ENCODE results near the gene TAX1BP1.

Gene TAX1BP1

GRCh38 chr7:27779873-27780272, 39.9 kb downstream of the TAX1BP1 start:
- no peaks in the 10 kb centered on the region for H3K79me2 ChIP-seq (ENCODE audit: low read length)
- TF ChIP-seq, protein P1, sequence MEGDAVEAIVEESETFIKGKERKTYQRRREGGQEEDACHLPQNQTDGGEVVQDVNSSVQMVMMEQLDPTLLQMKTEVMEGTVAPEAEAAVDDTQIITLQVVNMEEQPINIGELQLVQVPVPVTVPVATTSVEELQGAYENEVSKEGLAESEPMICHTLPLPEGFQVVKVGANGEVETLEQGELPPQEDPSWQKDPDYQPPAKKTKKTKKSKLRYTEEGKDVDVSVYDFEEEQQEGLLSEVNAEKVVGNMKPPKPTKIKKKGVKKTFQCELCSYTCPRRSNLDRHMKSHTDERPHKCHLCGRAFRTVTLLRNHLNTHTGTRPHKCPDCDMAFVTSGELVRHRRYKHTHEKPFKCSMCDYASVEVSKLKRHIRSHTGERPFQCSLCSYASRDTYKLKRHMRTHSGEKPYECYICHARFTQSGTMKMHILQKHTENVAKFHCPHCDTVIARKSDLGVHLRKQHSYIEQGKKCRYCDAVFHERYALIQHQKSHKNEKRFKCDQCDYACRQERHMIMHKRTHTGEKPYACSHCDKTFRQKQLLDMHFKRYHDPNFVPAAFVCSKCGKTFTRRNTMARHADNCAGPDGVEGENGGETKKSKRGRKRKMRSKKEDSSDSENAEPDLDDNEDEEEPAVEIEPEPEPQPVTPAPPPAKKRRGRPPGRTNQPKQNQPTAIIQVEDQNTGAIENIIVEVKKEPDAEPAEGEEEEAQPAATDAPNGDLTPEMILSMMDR (IDR thresholded peaks at IDR 0.05; ENCODE audit: low read length), result no peak
- TF ChIP-seq EZH2phosphoT487 (IDR thresholded peaks at IDR 0.05; ENCODE audit: low read length) (no peak), EZH2 (optimal IDR thresholded peaks at IDR 0.05; ENCODE audit: low read depth, low read length) (no peak)

DNA sequence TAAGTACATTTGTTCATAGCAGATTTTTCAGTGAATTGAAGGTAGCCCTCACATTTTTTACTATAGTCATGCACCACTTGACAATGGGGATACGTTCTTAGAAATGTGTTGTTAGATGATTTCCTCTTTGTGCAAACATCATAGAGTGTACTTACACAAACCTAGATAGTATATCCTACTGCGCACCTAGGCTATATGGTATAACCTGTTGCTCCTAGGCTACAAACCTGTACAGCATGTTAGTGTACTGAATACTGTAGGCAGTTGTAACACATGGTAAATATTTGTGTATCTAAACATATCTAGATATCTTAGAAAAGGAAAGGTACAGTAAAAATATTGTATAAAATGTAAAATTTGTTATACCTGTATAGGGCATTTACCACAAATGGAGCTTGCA, 41.2 kb downstream of the TAX1BP1 start:
- Histone ChIP-seq H3K9ac (ENCODE audit: low read length) (no peak overlapping the region), H3K9me3 (replicated peaks; ENCODE audit: insufficient read depth, low read length) (no peaks in the 10 kb centered on the region), H3K4me1 (ENCODE audit: low read length) (no peaks in the 10 kb centered on the region), H2AFZ (ENCODE audit: low read length) (no peak overlapping the region), H3K27me3 (replicated peaks; ENCODE audit: insufficient read depth, low read length) (no peaks in the 10 kb centered on the region), H3K79me2 (ENCODE audit: low read length) (no peaks in the 10 kb centered on the region), H3K36me3 (replicated peaks; ENCODE audit: insufficient read depth, low read length) (0 out of 2 replicates have a peak, but pooled peaks cover 2% of the 10 kb centered on the region), H3K4me2 (ENCODE audit: low read depth, low read length) (no peak overlapping the region), H3K9me2 (replicated peaks; ENCODE audit: insufficient read depth, low read length) (no peaks in the 10 kb centered on the region), H3K4me3 (ENCODE audit: low read length) (no peak overlapping the region), H3F3A (ENCODE audit: insufficient read depth, low read length) (no peaks in the 10 kb centered on the region), H4K20me1 (ENCODE audit: insufficient read depth, low read length) (no peaks in the 10 kb centered on the region), H3K27ac (ENCODE audit: low read length) (no peak overlapping the region)
- TF ChIP-seq, protein P1 (IDR thresholded peaks at IDR 0.05; ENCODE audit: low read length), result no peak
- TF ChIP-seq EZH2phosphoT487 (IDR thresholded peaks at IDR 0.05; ENCODE audit: low read length), result no peak
- TF ChIP-seq EZH2 (optimal IDR thresholded peaks at IDR 0.05; ENCODE audit: low read depth, low read length), result no peak
- no peak for DNase-seq

More at GRCh38 chr7:27779873-27780272, 39.9 kb downstream of the TAX1BP1 start:
- no peaks in the 10 kb centered on the region for H3F3A ChIP-seq (ENCODE audit: insufficient read depth, low read length)
- H3K27me3 ChIP-seq (replicated peaks; ENCODE audit: insufficient read depth, low read length), result no peaks in the 10 kb centered on the region
- no peak overlapping the region for H3K4me3 ChIP-seq (ENCODE audit: low read length)
- no peaks in the 10 kb centered on the region for H3K9me3 ChIP-seq (replicated peaks; ENCODE audit: insufficient read depth, low read length)
- H2AFZ ChIP-seq (ENCODE audit: low read length), result no peak overlapping the region
- no peak overlapping the region for H3K4me2 ChIP-seq (ENCODE audit: low read depth, low read length)
- no peaks in the 10 kb centered on the region for H3K4me1 ChIP-seq (ENCODE audit: low read length)
- H4K20me1 ChIP-seq (ENCODE audit: insufficient read depth, low read length), result no peaks in the 10 kb centered on the region
- H3K27ac ChIP-seq (ENCODE audit: low read length), result no peak overlapping the region
- no peaks in the 10 kb centered on the region for H3K36me3 ChIP-seq (replicated peaks; ENCODE audit: insufficient read depth, low read length)
- no peak overlapping the region for H3K9ac ChIP-seq (ENCODE audit: low read length)
- no peaks in the 10 kb centered on the region for H3K9me2 ChIP-seq (replicated peaks; ENCODE audit: insufficient read depth, low read length)
- no peak for DNase-seq

GRCh38 chr7:27782849-27783248, 42.9 kb downstream of the TAX1BP1 start:
- no peak overlapping the region for H3K9ac ChIP-seq (ENCODE audit: low read length)
- H3K36me3 ChIP-seq (replicated peaks; ENCODE audit: insufficient read depth, low read length), result 0 out of 2 replicates have a peak, but pooled peaks cover 2% of the 10 kb centered on the region

GRCh38 chr7:27784399-27785053, 44.6 kb downstream of the TAX1BP1 start:
- Histone ChIP-seq H3K9ac (ENCODE audit: low read length) (no peak overlapping the region), H3K4me3 (ENCODE audit: low read length) (no peak overlapping the region), H3K9me2 (replicated peaks; ENCODE audit: insufficient read depth, low read length) (no peaks in the 10 kb centered on the region), H3K79me2 (ENCODE audit: low read length) (no peaks in the 10 kb centered on the region), H3K4me1 (ENCODE audit: low read length) (no peaks in the 10 kb centered on the region), H3K27ac (ENCODE audit: low read length) (no peak overlapping the region), H2AFZ (ENCODE audit: low read length) (no peak overlapping the region), H3K9me3 (replicated peaks; ENCODE audit: insufficient read depth, low read length) (no peaks in the 10 kb centered on the region), H4K20me1 (ENCODE audit: insufficient read depth, low read length) (no peaks in the 10 kb centered on the region), H3F3A (ENCODE audit: insufficient read depth, low read length) (no peaks in the 10 kb centered on the region), H3K27me3 (replicated peaks; ENCODE audit: insufficient read depth, low read length) (no peaks in the 10 kb centered on the region), H3K4me2 (ENCODE audit: low read depth, low read length) (no peak overlapping the region), H3K36me3 (replicated peaks; ENCODE audit: insufficient read depth, low read length) (0 out of 2 replicates have a peak, but pooled peaks cover 2% of the 10 kb centered on the region)
- peak; percentile 48 for DNase-seq
- TF ChIP-seq EZH2 (optimal IDR thresholded peaks at IDR 0.05; ENCODE audit: low read depth, low read length), result no peak
- TF ChIP-seq, protein P1 (IDR thresholded peaks at IDR 0.05; ENCODE audit: low read length), result peak; percentile 55

More at GRCh38 chr7:27782849-27783248, 42.9 kb downstream of the TAX1BP1 start:
- Histone ChIP-seq H3K79me2 (ENCODE audit: low read length) (no peaks in the 10 kb centered on the region), H3K4me2 (ENCODE audit: low read depth, low read length) (no peak overlapping the region), H3K9me3 (replicated peaks; ENCODE audit: insufficient read depth, low read length) (no peaks in the 10 kb centered on the region), H3F3A (ENCODE audit: insufficient read depth, low read length) (no peaks in the 10 kb centered on the region), H3K27ac (ENCODE audit: low read length) (no peak overlapping the region), H3K9me2 (replicated peaks; ENCODE audit: insufficient read depth, low read length) (no peaks in the 10 kb centered on the region), H3K4me1 (ENCODE audit: low read length) (no peaks in the 10 kb centered on the region), H3K4me3 (ENCODE audit: low read length) (no peak overlapping the region), H3K27me3 (replicated peaks; ENCODE audit: insufficient read depth, low read length) (no peaks in the 10 kb centered on the region), H4K20me1 (ENCODE audit: insufficient read depth, low read length) (no peaks in the 10 kb centered on the region), H2AFZ (ENCODE audit: low read length) (no peak overlapping the region)
- TF ChIP-seq EZH2 (optimal IDR thresholded peaks at IDR 0.05; ENCODE audit: low read depth, low read length) (no peak), EZH2phosphoT487 (IDR thresholded peaks at IDR 0.05; ENCODE audit: low read length) (no peak)
- no peak for DNase-seq

Measured in MM.1S (cell line).